SK-N-SH treated with all-trans-retinoic acid at 6 μM for 48 hours (cell line): ENCODE data around the gene GSG1L.

ENCODE experiments used
- ATAC-seq: fragments of 200-7000 bp; cut with Tn5 transposase; 3 replicates; pipeline ENCODE4 v1.9.1; 2020; ENCODE audit warnings: mild to moderate bottlenecking, moderate library complexity
- ARNTL ChIP-seq: fragments of 450-650 bp; formaldehyde crosslinking; IDR thresholded peaks from 2 replicates; pipeline ENCODE4 v1.5.0; 2020; ENCODE audit warnings: low read depth, mild to moderate bottlenecking, moderate library complexity, borderline replicate concordance
- BACH2 ChIP-seq: fragments of 250-450 bp; sonication (Bioruptor Pico); IDR thresholded peaks from 2 replicates; pipeline ENCODE4 v1.9.0; 2021; ENCODE audit warnings: mild to moderate bottlenecking, borderline replicate concordance
- ESRRG ChIP-seq: fragments of 250-450 bp; sonication (Bioruptor Pico); IDR thresholded peaks from 2 replicates; pipeline ENCODE4 v1.6.1; 2021; ENCODE audit warnings: mild to moderate bottlenecking
- GLIS3 ChIP-seq: fragments of 250-450 bp; sonication (Bioruptor Pico); IDR thresholded peaks from 2 replicates; pipeline ENCODE4 v1.5.0; 2020; ENCODE audit warnings: mild to moderate bottlenecking, moderate library complexity
- ISL1 ChIP-seq: fragments of 250-450 bp; sonication (Bioruptor Pico); IDR thresholded peaks from 2 replicates; pipeline ENCODE4 v2.1.2; 2022; ENCODE audit warnings: mild to moderate bottlenecking, moderate library complexity
- OSR1 ChIP-seq: fragments of 250-450 bp; sonication (Bioruptor Pico); IDR thresholded peaks from 2 replicates; pipeline ENCODE4 v1.8.0; 2022; ENCODE audit warnings: moderate library complexity, mild to moderate bottlenecking, inconsistent platforms
- PPARA ChIP-seq: fragments of 250-450 bp; sonication (Bioruptor Pico); IDR thresholded peaks from 2 replicates; pipeline ENCODE4 v1.5.0; 2020; ENCODE audit warnings: mild to moderate bottlenecking, borderline replicate concordance
- RARB ChIP-seq: fragments of 250-450 bp; sonication (Bioruptor Pico); IDR thresholded peaks from 2 replicates; pipeline ENCODE4 v1.8.0; 2021; ENCODE audit warnings: mild to moderate bottlenecking, moderate library complexity
- SNAI2 ChIP-seq: fragments of 250-450 bp; sonication (Bioruptor Pico); IDR thresholded peaks from 2 replicates; pipeline ENCODE4 v1.5.0; 2020; ENCODE audit warnings: mild to moderate bottlenecking, moderate library complexity
- TCF4 ChIP-seq: fragments of 250-450 bp; sonication (Bioruptor Pico); IDR thresholded peaks from 2 replicates; pipeline ENCODE4 v1.8.0; 2021; ENCODE audit warnings: mild to moderate bottlenecking, moderate library complexity, borderline replicate concordance
- TOX ChIP-seq: fragments of 250-450 bp; sonication (Bioruptor Pico); IDR thresholded peaks from 2 replicates; pipeline ENCODE4 v1.8.0; 2021; ENCODE audit warnings: mild to moderate bottlenecking, moderate library complexity, borderline replicate concordance
- ZC3H10 ChIP-seq: fragments of 250-450 bp; sonication (Bioruptor Pico); IDR thresholded peaks from 2 replicates; pipeline ENCODE4 v1.5.1; 2021; ENCODE audit warnings: mild to moderate bottlenecking, moderate library complexity
- ZFP3 ChIP-seq: fragments of 250-450 bp; sonication (Bioruptor Pico); IDR thresholded peaks from 2 replicates; pipeline ENCODE4 v1.5.0; 2020; ENCODE audit warnings: mild to moderate bottlenecking, moderate library complexity
- ZFP30 ChIP-seq: fragments of 450-650 bp; formaldehyde crosslinking; IDR thresholded peaks from 2 replicates; pipeline ENCODE4 v1.5.0; 2022; ENCODE audit warnings: mild to moderate bottlenecking, moderate library complexity
- ZNF565 ChIP-seq: fragments of 450-650 bp; formaldehyde crosslinking; conservative IDR thresholded peaks from 2 replicates; pipeline ENCODE4 v1.5.0; 2020; ENCODE audit warnings: low read depth, mild to moderate bottlenecking, moderate library complexity
- ZNF70 ChIP-seq: fragments of 450-650 bp; formaldehyde crosslinking; IDR thresholded peaks from 2 replicates; pipeline ENCODE4 v1.5.0; 2020; ENCODE audit warnings: mild to moderate bottlenecking, moderate library complexity
- ZNF8 ChIP-seq: fragments of 450-650 bp; formaldehyde crosslinking; IDR thresholded peaks from 2 replicates; pipeline ENCODE4 v1.5.0; 2020; ENCODE audit warnings: mild to moderate bottlenecking, moderate library complexity
- TF ChIP-seq, protein P1 (sequence below): fragments of 250-450 bp; sonication (Bioruptor Pico); IDR thresholded peaks from 2 replicates; pipeline ENCODE4 v1.5.1; 2020; ENCODE audit warnings: low read depth, mild to moderate bottlenecking, moderate library complexity
- TF ChIP-seq, protein P2 (sequence below): fragments of 250-450 bp; sonication (Bioruptor Pico); IDR thresholded peaks from 2 replicates; pipeline ENCODE4 v1.8.0; 2020; ENCODE audit warnings: mild to moderate bottlenecking, moderate library complexity, borderline replicate concordance
- TF ChIP-seq, protein P3 (sequence below): fragments of 250-450 bp; sonication (Bioruptor Pico); IDR thresholded peaks from 2 replicates; pipeline ENCODE4 v1.5.1; 2021; ENCODE audit warnings: mild to moderate bottlenecking, moderate library complexity

GSG1L gene

DNA sequence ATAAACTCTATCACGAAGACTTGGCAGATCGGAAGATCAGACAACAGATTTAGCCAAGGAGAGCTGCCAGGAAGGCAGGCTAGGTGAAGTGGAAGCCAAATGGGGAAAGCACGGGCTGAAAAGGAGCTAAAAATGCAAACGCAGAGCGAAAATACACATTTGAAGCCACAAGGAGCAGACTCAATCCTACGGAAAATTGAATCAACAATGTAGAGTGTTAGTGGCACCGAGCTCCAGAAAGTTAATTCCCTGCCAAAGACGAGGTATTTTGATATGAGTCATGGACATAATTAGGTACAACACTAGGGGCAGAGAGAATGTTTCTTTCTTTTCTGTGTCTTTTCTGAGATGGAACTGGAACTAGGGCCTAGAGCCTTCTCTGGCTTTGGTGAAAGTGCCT lies 20.7 kb downstream of the GSG1L start:
- TF ChIP-seq RARB (CRISPR knock-in tag) (no peak), ZNF8 (CRISPR knock-in tag) (no peak), ISL1 (CRISPR knock-in tag) (no peak), GLIS3 (CRISPR knock-in tag) (no peak), ZNF565 (CRISPR knock-in tag) (no peak), OSR1 (no peak), ZFP30 (CRISPR knock-in tag) (no peak), SNAI2 (CRISPR knock-in tag) (no peak)
- TF ChIP-seq, protein P1, sequence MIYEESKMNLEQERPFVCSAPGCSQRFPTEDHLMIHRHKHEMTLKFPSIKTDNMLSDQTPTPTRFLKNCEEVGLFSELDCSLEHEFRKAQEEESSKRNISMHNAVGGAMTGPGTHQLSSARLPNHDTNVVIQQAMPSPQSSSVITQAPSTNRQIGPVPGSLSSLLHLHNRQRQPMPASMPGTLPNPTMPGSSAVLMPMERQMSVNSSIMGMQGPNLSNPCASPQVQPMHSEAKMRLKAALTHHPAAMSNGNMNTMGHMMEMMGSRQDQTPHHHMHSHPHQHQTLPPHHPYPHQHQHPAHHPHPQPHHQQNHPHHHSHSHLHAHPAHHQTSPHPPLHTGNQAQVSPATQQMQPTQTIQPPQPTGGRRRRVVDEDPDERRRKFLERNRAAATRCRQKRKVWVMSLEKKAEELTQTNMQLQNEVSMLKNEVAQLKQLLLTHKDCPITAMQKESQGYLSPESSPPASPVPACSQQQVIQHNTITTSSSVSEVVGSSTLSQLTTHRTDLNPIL (CRISPR knock-in tag): no peak
- TF ChIP-seq, protein P2, sequence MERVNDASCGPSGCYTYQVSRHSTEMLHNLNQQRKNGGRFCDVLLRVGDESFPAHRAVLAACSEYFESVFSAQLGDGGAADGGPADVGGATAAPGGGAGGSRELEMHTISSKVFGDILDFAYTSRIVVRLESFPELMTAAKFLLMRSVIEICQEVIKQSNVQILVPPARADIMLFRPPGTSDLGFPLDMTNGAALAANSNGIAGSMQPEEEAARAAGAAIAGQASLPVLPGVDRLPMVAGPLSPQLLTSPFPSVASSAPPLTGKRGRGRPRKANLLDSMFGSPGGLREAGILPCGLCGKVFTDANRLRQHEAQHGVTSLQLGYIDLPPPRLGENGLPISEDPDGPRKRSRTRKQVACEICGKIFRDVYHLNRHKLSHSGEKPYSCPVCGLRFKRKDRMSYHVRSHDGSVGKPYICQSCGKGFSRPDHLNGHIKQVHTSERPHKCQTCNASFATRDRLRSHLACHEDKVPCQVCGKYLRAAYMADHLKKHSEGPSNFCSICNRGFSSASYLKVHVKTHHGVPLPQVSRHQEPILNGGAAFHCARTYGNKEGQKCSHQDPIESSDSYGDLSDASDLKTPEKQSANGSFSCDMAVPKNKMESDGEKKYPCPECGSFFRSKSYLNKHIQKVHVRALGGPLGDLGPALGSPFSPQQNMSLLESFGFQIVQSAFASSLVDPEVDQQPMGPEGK (CRISPR knock-in tag): no peak
- ATAC-seq: peak; percentile 75

DNA sequence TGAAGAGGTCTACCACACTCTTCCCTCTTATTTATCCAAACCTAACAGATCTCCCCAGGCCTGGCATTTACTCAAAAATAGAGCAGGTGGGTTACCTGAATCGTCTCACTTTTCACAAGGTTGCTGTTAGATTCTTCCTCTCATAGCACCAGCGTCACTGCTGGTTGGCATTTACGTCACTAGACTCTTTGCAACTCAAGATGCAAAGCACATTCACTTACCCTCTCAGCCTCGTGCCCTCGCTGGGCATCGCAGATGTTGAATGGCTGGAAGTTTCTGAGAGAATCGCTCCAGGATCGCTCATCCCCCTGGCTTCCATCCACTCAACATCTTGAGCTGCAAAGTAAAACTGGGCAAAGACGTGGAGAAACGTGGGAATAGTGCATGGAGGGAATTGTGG lies 21.9 kb downstream of the GSG1L start:
- TF ChIP-seq ISL1 (CRISPR knock-in tag) (no peak), TOX (CRISPR knock-in tag) (no peak), ARNTL (CRISPR knock-in tag) (no peak), GLIS3 (CRISPR knock-in tag) (no peak), BACH2 (CRISPR knock-in tag) (no peak), ESRRG (CRISPR knock-in tag) (no peak), ZNF8 (CRISPR knock-in tag) (no peak), RARB (CRISPR knock-in tag) (no peak), ZC3H10 (no peak), ZNF70 (CRISPR knock-in tag) (no peak)
- TF ChIP-seq, protein P2 (CRISPR knock-in tag): no peak
- TF ChIP-seq, protein P1 (CRISPR knock-in tag): no peak
- ATAC-seq: no peak

DNA sequence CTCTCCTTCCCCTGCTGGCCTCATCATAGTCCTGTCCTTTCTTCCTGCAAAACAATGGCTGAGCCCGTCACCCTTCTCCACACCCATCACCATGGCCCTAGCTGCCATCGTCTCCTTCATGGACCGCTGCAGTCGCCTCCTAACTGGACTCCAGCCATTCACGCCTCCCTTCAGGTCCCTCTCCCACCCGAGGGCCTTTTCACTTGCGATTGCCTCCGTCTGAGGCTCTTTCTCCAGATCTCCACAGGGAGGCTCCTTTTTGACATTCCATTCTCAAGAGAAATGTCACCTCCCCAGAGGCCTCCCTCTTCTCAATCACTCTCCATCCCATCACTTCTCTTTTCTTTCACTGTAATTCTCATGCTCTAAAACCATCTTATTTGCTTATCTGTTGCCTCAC lies 23.5 kb downstream of the GSG1L start:
- ATAC-seq: no peak
- TF ChIP-seq ZNF8 (CRISPR knock-in tag) (no peak), TOX (CRISPR knock-in tag) (no peak), ZNF565 (CRISPR knock-in tag) (no peak), BACH2 (CRISPR knock-in tag) (no peak), PPARA (no peak), ZFP30 (CRISPR knock-in tag) (no peak), ZFP3 (CRISPR knock-in tag) (no peak), GLIS3 (CRISPR knock-in tag) (no peak), SNAI2 (CRISPR knock-in tag) (no peak), TCF4 (CRISPR knock-in tag) (no peak), ESRRG (CRISPR knock-in tag) (no peak)
- TF ChIP-seq, protein P1 (CRISPR knock-in tag): no peak

DNA sequence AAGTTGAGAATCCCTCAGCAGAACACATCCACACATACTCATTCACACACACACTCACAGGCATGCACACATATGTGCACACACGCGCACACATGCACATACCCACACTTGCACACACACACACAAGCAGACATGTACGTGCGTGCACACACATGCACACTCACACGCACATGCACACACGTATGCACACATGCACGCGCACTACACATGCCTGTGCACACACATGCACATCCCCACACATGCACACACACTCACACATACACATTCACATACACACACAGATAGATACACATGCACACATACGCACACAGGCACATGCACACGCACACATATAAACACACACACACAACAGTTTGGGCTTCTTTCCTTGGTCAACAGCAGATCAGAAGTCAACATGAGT lies 24.0 kb downstream of the GSG1L start:
- no peak for ATAC-seq
- TF ChIP-seq, protein P3, sequence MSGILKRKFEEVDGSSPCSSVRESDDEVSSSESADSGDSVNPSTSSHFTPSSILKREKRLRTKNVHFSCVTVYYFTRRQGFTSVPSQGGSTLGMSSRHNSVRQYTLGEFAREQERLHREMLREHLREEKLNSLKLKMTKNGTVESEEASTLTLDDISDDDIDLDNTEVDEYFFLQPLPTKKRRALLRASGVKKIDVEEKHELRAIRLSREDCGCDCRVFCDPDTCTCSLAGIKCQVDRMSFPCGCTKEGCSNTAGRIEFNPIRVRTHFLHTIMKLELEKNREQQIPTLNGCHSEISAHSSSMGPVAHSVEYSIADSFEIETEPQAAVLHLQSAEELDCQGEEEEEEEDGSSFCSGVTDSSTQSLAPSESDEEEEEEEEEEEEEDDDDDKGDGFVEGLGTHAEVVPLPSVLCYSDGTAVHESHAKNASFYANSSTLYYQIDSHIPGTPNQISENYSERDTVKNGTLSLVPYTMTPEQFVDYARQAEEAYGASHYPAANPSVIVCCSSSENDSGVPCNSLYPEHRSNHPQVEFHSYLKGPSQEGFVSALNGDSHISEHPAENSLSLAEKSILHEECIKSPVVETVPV (CRISPR knock-in tag): no peak
- TF ChIP-seq ISL1 (CRISPR knock-in tag) (no peak), RARB (CRISPR knock-in tag) (no peak), SNAI2 (CRISPR knock-in tag) (no peak), ZFP30 (CRISPR knock-in tag) (no peak), TOX (CRISPR knock-in tag) (no peak), ESRRG (CRISPR knock-in tag) (no peak), ARNTL (CRISPR knock-in tag) (no peak), OSR1 (no peak), ZNF565 (CRISPR knock-in tag) (no peak), BACH2 (CRISPR knock-in tag) (no peak), ZC3H10 (no peak), PPARA (no peak), ZNF70 (CRISPR knock-in tag) (no peak)
- TF ChIP-seq, protein P2 (CRISPR knock-in tag): no peak
